ENCODE results near the gene CRYBA4. TPM values are rescaled to one million over a fixed set of nuclear protein-coding genes. Genes with fewer than 3 reads are reported as not detected.

Gene CRYBA4
- total and polyA plus RNA-seq, 2 experiments from 2014 or later: 1.5 TPM; not detected in 1

DNA sequence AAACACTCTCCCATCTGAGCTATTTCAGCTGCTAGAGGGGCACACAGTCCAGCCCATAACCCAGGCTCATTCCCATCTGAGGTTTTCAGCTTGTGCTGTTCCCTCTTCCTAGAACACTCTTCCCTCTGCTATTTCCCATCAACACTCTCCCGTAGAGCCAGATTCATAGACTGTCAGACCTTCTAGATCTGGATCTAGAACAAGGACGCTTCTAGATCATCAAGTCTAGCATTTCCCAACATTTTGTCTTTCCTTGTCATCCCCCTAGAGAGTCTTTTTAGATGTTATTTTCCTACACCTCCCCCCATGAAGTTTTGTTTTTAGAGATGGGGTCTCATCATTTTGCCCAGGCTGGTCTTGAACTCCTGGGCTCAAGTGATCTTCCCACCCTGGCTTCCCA, 13.4 kb downstream of the CRYBA4 start:
- H3K79me2 ChIP-seq (replicated peaks; ENCODE audit: insufficient read depth): no peaks in the 10 kb centered on the region
- H4K20me1 ChIP-seq (replicated peaks; ENCODE audit: insufficient read depth): no peaks in the 10 kb centered on the region
- H3K9me2 ChIP-seq (ENCODE audit: insufficient read depth): no peaks in the 10 kb centered on the region
- peaks cover 19% of the 10 kb centered on the region for H3K4me1 Mint-ChIP-seq
- TF ChIP-seq CREB1 (CRISPR knock-in tag; IDR thresholded peaks at IDR 0.05; ENCODE audit: low read depth) (no peak), EZH2 (IDR thresholded peaks at IDR 0.05; ENCODE audit: low read depth, unreplicated experiment) (no peak), JUNB (IDR thresholded peaks at IDR 0.05; ENCODE audit: unreplicated experiment) (no peak), STAT1 (IDR thresholded peaks at IDR 0.05; ENCODE audit: unreplicated experiment) (no peak), ZNF331 (CRISPR knock-in tag; IDR thresholded peaks at IDR 0.05; ENCODE audit: low read depth) (no peak)
- TF ChIP-seq, protein P1, sequence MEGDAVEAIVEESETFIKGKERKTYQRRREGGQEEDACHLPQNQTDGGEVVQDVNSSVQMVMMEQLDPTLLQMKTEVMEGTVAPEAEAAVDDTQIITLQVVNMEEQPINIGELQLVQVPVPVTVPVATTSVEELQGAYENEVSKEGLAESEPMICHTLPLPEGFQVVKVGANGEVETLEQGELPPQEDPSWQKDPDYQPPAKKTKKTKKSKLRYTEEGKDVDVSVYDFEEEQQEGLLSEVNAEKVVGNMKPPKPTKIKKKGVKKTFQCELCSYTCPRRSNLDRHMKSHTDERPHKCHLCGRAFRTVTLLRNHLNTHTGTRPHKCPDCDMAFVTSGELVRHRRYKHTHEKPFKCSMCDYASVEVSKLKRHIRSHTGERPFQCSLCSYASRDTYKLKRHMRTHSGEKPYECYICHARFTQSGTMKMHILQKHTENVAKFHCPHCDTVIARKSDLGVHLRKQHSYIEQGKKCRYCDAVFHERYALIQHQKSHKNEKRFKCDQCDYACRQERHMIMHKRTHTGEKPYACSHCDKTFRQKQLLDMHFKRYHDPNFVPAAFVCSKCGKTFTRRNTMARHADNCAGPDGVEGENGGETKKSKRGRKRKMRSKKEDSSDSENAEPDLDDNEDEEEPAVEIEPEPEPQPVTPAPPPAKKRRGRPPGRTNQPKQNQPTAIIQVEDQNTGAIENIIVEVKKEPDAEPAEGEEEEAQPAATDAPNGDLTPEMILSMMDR (conservative IDR thresholded peaks at IDR 0.05; ENCODE audit: low read depth in 2 of 2): no peak
- DNase-seq (ENCODE audit: low spot score) (no peak), ATAC-seq (no peak)
- H3K27me3 ChIP-seq (ENCODE audit: insufficient read depth): no peaks in the 10 kb centered on the region
- H3K36me3 ChIP-seq (ENCODE audit: insufficient read depth): no peaks in the 10 kb centered on the region
- no peak overlapping the region for H2AFZ ChIP-seq
- H3K9me3 Mint-ChIP-seq: no peaks in the 10 kb centered on the region; the same call in 2 of the 3 replicates
- H3K27ac Mint-ChIP-seq: no peak overlapping the region
- H3F3A ChIP-seq (replicated peaks; ENCODE audit: low read depth): 0 out of 2 replicates have a peak, but pooled peaks cover 3% of the 10 kb centered on the region
- H3K27me3 Mint-ChIP-seq (ENCODE audit: insufficient read depth, low read depth, poor library complexity): peaks cover 15% of the 10 kb centered on the region
- 0 out of 3 replicates have a peak, but pooled peaks cover 3% of the 10 kb centered on the region for H3K36me3 Mint-ChIP-seq (ENCODE audit: low read depth)
- no peak overlapping the region for H3K27ac ChIP-seq (ENCODE audit: low read depth)
- H3K4me2 ChIP-seq: no peak overlapping the region
- peaks cover 18% of the 10 kb centered on the region; the same call in 1 of the 2 replicates for H3K4me1 ChIP-seq (ENCODE audit: insufficient read depth)
- no peak overlapping the region for H3K4me3 Mint-ChIP-seq
- H3K4me3 ChIP-seq: no peak overlapping the region

DNA sequence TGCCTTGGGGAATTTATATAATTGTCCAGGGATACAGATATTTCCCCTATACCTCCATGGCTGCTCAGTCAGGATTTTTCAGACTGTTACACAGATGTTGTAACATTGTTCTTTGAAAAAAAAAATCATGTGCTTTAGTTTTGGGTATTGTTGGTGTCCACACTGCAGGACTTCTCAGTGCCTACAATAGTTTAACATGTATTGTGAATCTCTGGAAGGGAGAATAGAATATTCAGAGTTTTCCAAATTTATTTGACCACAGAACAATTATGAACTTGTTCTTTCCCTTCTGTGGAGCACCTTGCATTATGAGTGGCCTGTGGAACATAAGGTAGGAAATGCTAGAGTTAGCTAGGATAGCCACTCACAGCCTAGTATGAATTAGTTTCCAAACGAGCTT, 14.5 kb downstream of the CRYBA4 start:
- Mint-ChIP-seq H3K4me3 (no peak overlapping the region), H3K27ac (no peak overlapping the region), H3K4me1 (peaks cover 30% of the 10 kb centered on the region), H3K9me3 (no peaks in the 10 kb centered on the region), H3K27me3 (ENCODE audit: insufficient read depth, low read depth, poor library complexity) (peaks cover 17% of the 10 kb centered on the region), H3K36me3 (ENCODE audit: low read depth) (no peaks in the 10 kb centered on the region)
- peaks cover 30% of the 10 kb centered on the region for H3K4me1 ChIP-seq (ENCODE audit: insufficient read depth)
- H3K4me2 ChIP-seq: no peak overlapping the region
- H3K4me3 ChIP-seq: no peak overlapping the region
- H4K20me1 ChIP-seq (replicated peaks; ENCODE audit: insufficient read depth): no peaks in the 10 kb centered on the region
- ATAC-seq (no peak), DNase-seq (ENCODE audit: low spot score) (no peak)
- no peaks in the 10 kb centered on the region for H3K79me2 ChIP-seq (replicated peaks; ENCODE audit: insufficient read depth)
- H3K27me3 ChIP-seq (ENCODE audit: insufficient read depth): no peaks in the 10 kb centered on the region
- H3F3A ChIP-seq (replicated peaks; ENCODE audit: low read depth): no peaks in the 10 kb centered on the region
- no peak overlapping the region for H2AFZ ChIP-seq
- H3K36me3 ChIP-seq (ENCODE audit: insufficient read depth): no peaks in the 10 kb centered on the region
- no peak overlapping the region for H3K27ac ChIP-seq (ENCODE audit: low read depth)
- H3K9me2 ChIP-seq (ENCODE audit: insufficient read depth): no peaks in the 10 kb centered on the region
- TF ChIP-seq EZH2 (IDR thresholded peaks at IDR 0.05; ENCODE audit: low read depth, unreplicated experiment) (no peak), JUNB (IDR thresholded peaks at IDR 0.05; ENCODE audit: unreplicated experiment) (no peak), EZH2phosphoT487 (IDR thresholded peaks at IDR 0.05; ENCODE audit: unreplicated experiment) (no peak), STAT1 (IDR thresholded peaks at IDR 0.05; ENCODE audit: unreplicated experiment) (no peak), ZNF114 (CRISPR knock-in tag; IDR thresholded peaks at IDR 0.05) (no peak), NANOG (IDR thresholded peaks at IDR 0.05; ENCODE audit: borderline replicate concordance) (no peak), POLR2AphosphoS5 (IDR thresholded peaks at IDR 0.05; ENCODE audit: low read depth) (no peak), ZNF331 (CRISPR knock-in tag; IDR thresholded peaks at IDR 0.05; ENCODE audit: low read depth) (no peak)
- TF ChIP-seq, protein P1 (conservative IDR thresholded peaks at IDR 0.05; ENCODE audit: low read depth in 2 of 2): no peak
- TF ChIP-seq, protein P2, sequence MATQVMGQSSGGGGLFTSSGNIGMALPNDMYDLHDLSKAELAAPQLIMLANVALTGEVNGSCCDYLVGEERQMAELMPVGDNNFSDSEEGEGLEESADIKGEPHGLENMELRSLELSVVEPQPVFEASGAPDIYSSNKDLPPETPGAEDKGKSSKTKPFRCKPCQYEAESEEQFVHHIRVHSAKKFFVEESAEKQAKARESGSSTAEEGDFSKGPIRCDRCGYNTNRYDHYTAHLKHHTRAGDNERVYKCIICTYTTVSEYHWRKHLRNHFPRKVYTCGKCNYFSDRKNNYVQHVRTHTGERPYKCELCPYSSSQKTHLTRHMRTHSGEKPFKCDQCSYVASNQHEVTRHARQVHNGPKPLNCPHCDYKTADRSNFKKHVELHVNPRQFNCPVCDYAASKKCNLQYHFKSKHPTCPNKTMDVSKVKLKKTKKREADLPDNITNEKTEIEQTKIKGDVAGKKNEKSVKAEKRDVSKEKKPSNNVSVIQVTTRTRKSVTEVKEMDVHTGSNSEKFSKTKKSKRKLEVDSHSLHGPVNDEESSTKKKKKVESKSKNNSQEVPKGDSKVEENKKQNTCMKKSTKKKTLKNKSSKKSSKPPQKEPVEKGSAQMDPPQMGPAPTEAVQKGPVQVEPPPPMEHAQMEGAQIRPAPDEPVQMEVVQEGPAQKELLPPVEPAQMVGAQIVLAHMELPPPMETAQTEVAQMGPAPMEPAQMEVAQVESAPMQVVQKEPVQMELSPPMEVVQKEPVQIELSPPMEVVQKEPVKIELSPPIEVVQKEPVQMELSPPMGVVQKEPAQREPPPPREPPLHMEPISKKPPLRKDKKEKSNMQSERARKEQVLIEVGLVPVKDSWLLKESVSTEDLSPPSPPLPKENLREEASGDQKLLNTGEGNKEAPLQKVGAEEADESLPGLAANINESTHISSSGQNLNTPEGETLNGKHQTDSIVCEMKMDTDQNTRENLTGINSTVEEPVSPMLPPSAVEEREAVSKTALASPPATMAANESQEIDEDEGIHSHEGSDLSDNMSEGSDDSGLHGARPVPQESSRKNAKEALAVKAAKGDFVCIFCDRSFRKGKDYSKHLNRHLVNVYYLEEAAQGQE (IDR thresholded peaks at IDR 0.05; ENCODE audit: unreplicated experiment): no peak

Measured in GM23338 (cell line).